LNCaP clone FGC (cell line): ENCODE data around the gene TSTD1.
"Not testable (repeated sequence)": the region's sequence is repeated elsewhere in the genome, so short reads cannot be mapped to it uniquely, and the experiment has no call there.

Experiments used
- DNase-seq: peaks from one replicate; pipeline ENCODE4 v3.0.0-alpha.2; 2011; ENCODE audit warnings: low read depth
- H3K4me3 ChIP-seq: 2 replicates; pipeline ENCODE4 v1.5.1; 2011; ENCODE audit warnings: mild to moderate bottlenecking, low read depth, low read length, control low read depth
- CTCF ChIP-seq: IDR thresholded peaks from 2 replicates; pipeline ENCODE4 v1.5.1; 2012; ENCODE audit warnings: mild to moderate bottlenecking; ENCODE audit not compliant: control insufficient read depth, insufficient read depth; ENCODE audit errors: extremely low read depth

TSTD1 gene

DNA sequence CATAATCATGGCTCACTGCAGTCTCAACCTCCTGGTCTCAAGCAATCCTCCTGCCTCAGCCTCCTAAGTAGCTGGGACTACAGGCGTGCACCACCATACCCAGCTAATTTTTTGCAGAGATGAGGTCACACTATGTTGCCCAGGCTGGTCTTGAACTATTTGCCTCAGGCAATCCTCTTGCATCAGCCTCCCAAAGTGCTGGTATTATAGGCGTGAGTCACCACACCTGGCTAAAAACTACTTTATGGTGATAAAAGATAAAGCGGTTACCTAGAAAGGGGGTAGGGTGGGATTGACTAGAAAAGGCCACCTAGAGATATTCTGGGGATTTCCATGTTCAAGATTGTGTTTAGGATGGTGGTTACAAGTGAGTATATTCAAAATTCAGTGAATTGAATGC is 5.0 kb downstream of the TSTD1 start:
- TF ChIP-seq CTCF, result no peak
- no peak for DNase-seq
- H3K4me3 ChIP-seq, result no peak overlapping the region

- no peak for DNase-seq
- no peak for TF ChIP-seq CTCF
- H3K4me3 ChIP-seq, result no peak overlapping the region
Observed at GRCh38 chr1:161032409-161032808, 6.4 kb downstream of the TSTD1 start.

GRCh38 chr1:161031874-161032273 is 6.9 kb downstream of the TSTD1 start:
- no peak for TF ChIP-seq CTCF
- no peak overlapping the region for H3K4me3 ChIP-seq

GRCh38 chr1:161029466-161029865 is 9.3 kb downstream of the TSTD1 start:
- not testable (repeated sequence) for DNase-seq, H3K4me3 ChIP-seq

More at GRCh38 chr1:161031874-161032273, 6.9 kb downstream of the TSTD1 start:
- no peak for DNase-seq

DNA sequence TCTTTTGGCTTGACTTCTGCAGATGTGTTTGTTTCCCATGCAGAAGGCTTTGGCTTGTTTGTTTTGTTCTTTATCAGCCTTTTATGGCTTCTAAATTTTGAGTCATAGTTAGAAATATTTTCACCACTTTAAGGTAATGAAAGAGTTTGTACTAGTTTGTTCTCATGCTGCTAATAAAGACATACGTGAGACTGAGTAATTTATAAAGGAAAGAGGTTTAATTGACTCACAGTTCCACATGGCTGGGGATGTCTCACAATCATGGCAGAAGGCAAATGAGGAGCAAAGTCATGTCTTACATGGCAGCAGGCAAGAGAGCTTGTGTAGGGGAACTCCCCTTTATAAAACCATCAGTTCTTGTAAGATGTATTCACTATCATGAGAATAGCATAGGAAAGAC is 11.8 kb downstream of the TSTD1 start:
- DNase-seq, H3K4me3 ChIP-seq: not testable (repeated sequence)

- not testable (repeated sequence) for DNase-seq
- peak overlapping the region; percentile 76 for H3K4me3 ChIP-seq
Observed at GRCh38 chr1:161022432-161022831, 16.3 kb downstream of the TSTD1 start.

DNA sequence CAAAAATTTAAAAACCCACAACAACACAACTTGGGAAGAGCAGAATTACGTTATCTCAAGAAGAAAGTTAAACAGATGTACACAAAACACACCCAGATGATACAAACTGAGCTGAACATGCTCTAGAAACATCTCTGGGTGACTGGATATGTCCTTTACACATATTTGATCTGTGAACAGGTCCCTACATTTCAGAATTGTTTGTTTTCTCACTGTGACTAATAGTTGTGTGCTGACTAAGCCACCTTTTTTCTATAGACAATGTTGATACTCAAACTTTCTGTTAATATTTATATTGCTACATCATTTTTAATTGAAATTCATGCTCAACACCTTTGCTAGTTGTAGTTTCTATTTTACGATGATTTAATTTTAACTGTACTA is 16.8 kb downstream of the TSTD1 start:
- TF ChIP-seq CTCF, result no peak
- H3K4me3 ChIP-seq, result peak overlapping the region; percentile 76
- no peak for DNase-seq

GRCh38 chr1:161021165-161021969 is 17.4 kb downstream of the TSTD1 start:
- peak; percentile 99 for DNase-seq
- H3K4me3 ChIP-seq, result peak overlapping the region; percentile 76
- no peak for TF ChIP-seq CTCF
